Panc1 (cell line): ENCODE results near the gene LRP3. TPM values are rescaled to one million over a fixed set of nuclear protein-coding genes. Genes with fewer than 3 reads are reported as not detected.

Source experiments
- ATAC-seq: fragments of 200-7000 bp; cut with Tn5 transposase; 2 replicates; pipeline ENCODE4 v1.9.1; 2020; ENCODE audit warnings: mild to moderate bottlenecking, moderate library complexity
- BruUV-seq: library from RNA; stranded (reverse); fragments of 400-500 nt; replicated peaks from 2 replicates; lab custom pipeline; 2021; lab: Mats Ljungman, UMichigan
- CTCF ChIA-PET: fragments of 300-600 bp; sonication (Branson Sonifier 250); formaldehyde crosslinking; loops from one replicate; lab custom pipeline; 2022; ENCODE audit warnings: antibody characterized with exemption; lab: Charles Lee
- POLR2A ChIA-PET: fragments of 300-600 bp; sonication (Branson Sonifier 250); formaldehyde crosslinking; loops from one replicate; lab custom pipeline; 2022; ENCODE audit warnings: antibody characterized with exemption; lab: Charles Lee
- DNase-seq: peaks from one replicate; pipeline ENCODE4 v3.0.0-alpha.2; 2010; ENCODE audit warnings: low read depth, low spot score
- H3K27ac ChIP-seq: 2 replicates; pipeline ENCODE4 v1.5.1; 2011; ENCODE audit warnings: mild to moderate bottlenecking, low read length, inconsistent platforms
- H3K27me3 ChIP-seq: fragments of 200-500 bp; sonication (Bioruptor generic); 2 replicates; pipeline ENCODE4 v1.6.0; 2014; ENCODE audit warnings: low read length, inconsistent platforms; ENCODE audit not compliant: control insufficient read depth, insufficient read depth
- H3K36me3 ChIP-seq: fragments of 200-500 bp; sonication (Bioruptor generic); 2 replicates; pipeline ENCODE4 v1.5.1; 2014; ENCODE audit warnings: inconsistent platforms, mild to moderate bottlenecking, low read length, moderate library complexity; ENCODE audit not compliant: control insufficient read depth, insufficient read depth
- H3K4me1 ChIP-seq: 2 replicates; pipeline ENCODE4 v1.5.1; 2011; ENCODE audit warnings: inconsistent platforms, mild to moderate bottlenecking, low read length, moderate library complexity; ENCODE audit not compliant: control insufficient read depth, insufficient read depth
- H3K4me3 ChIP-seq, 2 experiments: 2 replicates each; pipeline ENCODE4 v1.5.1; 2011 to 2012; ENCODE audit warnings: low read depth in 2 of 2, low read length in 2 of 2, mild to moderate bottlenecking in 2 of 2, inconsistent platforms in 1 of 2, moderate library complexity in 1 of 2
- H3K9me3 ChIP-seq: fragments of 200-500 bp; sonication (Bioruptor generic); 2 replicates; pipeline ENCODE4 v1.5.1; 2014; ENCODE audit warnings: low read depth, mild to moderate bottlenecking, inconsistent platforms, low read length, moderate library complexity; ENCODE audit not compliant: control insufficient read depth, insufficient read depth
- CTCF ChIP-seq: fragments of 450-650 bp; IDR thresholded peaks from 2 replicates; pipeline ENCODE4 v1.5.1; 2017; ENCODE audit warnings: mild to moderate bottlenecking
- POLR2AphosphoS5 ChIP-seq: IDR thresholded peaks from 2 replicates; pipeline ENCODE4 v1.6.1; 2012; ENCODE audit warnings: mild to moderate bottlenecking, low read depth, low read length, moderate library complexity
- REST ChIP-seq, 2 experiments: IDR thresholded peaks; 2 replicates each; pipeline ENCODE4 v1.6.1; 2011 to 2012; ENCODE audit warnings: low read depth in 2 of 2, control low read depth in 1 of 2, low read length in 1 of 2, mild to moderate bottlenecking in 1 of 2, moderate library complexity in 1 of 2; ENCODE audit not compliant: insufficient read depth in 1 of 2
- SIN3A ChIP-seq: IDR thresholded peaks from 2 replicates; pipeline ENCODE4 v1.6.1; 2012; ENCODE audit warnings: low read depth, mild to moderate bottlenecking, low read length, moderate library complexity, borderline replicate concordance; ENCODE audit not compliant: insufficient read depth
- TCF7L2 ChIP-seq: IDR thresholded peaks from 2 replicates; pipeline ENCODE4 v1.6.1; 2011; ENCODE audit warnings: mild to moderate bottlenecking, low read depth, low read length, inconsistent platforms
- in situ Hi-C: cut with HindIII; loops from 2 replicates; pipeline ENCODE4 v1.10.0; 2016; ENCODE audit warnings: low sequenced_read_pairs, low pct_unique_long_range_greater_than_20kb
- intact Hi-C: fragments of 100-400 bp; cut with micrococcal nuclease; formaldehyde crosslinking; loops from one replicate; pipeline ENCODE4 v1.10.0; 2022; ENCODE audit not compliant: unreplicated experiment
- total RNA-seq: library from RNA; stranded (reverse); gene quantifications from one replicate; pipeline ENCODE4 v1.2.1, GENCODE V29; 2021; ENCODE audit not compliant: unreplicated experiment

LRP3 gene
- total RNA-seq, 1 experiment from 2014 or later, result 28.6 TPM

- H3K27me3 ChIP-seq, result no peaks in the 10 kb centered on the region
- H3K4me3 ChIP-seq, result no peak overlapping the region
- in situ Hi-C loops, result no loop called here
- intact Hi-C loops, result loop anchor here (5.0 kb wide), 1 partner anchor 524 kb away; no protein-coding TSS in a partner anchor
- TF ChIP-seq SIN3A (no peak), CTCF (no peak), POLR2AphosphoS5 (no peak), REST (IDR thresholded peaks at IDR 0.05; ENCODE audit: insufficient read depth in 1 of 2, low read depth in 2 of 2, low read length in 1 of 2) (no peak), TCF7L2 (no peak)
- peaks cover 4% of the 10 kb centered on the region; the same call in 1 of the 2 replicates for H3K4me1 ChIP-seq
- H3K36me3 ChIP-seq, result no peaks in the 10 kb centered on the region
- BruUV-seq, result no TSS peak
- DNase-seq (no peak), ATAC-seq (peak; percentile 9)
- ChIA-PET POLR2A (no interaction called here), CTCF (interaction anchor here (0.9 kb wide), 1 partner anchor 158 kb away, joined by 3 read pairs; no protein-coding TSS in a partner anchor)
- H3K9me3 ChIP-seq, result no peaks in the 10 kb centered on the region
- H3K27ac ChIP-seq, result no peak overlapping the region
These were observed 54.4 kb downstream of the LRP3 start for GRCh38 chr19:33248553-33248953.

GRCh38 chr19:33248954-33249613 is 55.0 kb downstream of the LRP3 start:
- no peaks in the 10 kb centered on the region for H3K36me3 ChIP-seq
- in situ Hi-C loops (no loop called here), intact Hi-C loops (loop anchor here (5.0 kb wide), 1 partner anchor 523 kb away; no protein-coding TSS in a partner anchor)
- no peaks in the 10 kb centered on the region for H3K27me3 ChIP-seq
- CTCF ChIA-PET, result interaction anchor here (0.9 kb wide), 1 partner anchor 157 kb away, joined by 3 read pairs; no protein-coding TSS in a partner anchor
- no peak overlapping the region for H3K4me3 ChIP-seq
- TF ChIP-seq CTCF (no peak), POLR2AphosphoS5 (no peak), REST (IDR thresholded peaks at IDR 0.05; ENCODE audit: insufficient read depth in 1 of 2, low read depth in 2 of 2, low read length in 1 of 2) (no peak), SIN3A (no peak), TCF7L2 (no peak)
- no peak for DNase-seq
- no TSS peak for BruUV-seq
- peak; percentile 71 for ATAC-seq
- H3K27ac ChIP-seq, result no peak overlapping the region
- peaks cover 4% of the 10 kb centered on the region; the same call in 1 of the 2 replicates for H3K4me1 ChIP-seq
- POLR2A ChIA-PET, result interaction anchor here (0.5 kb wide), 1 partner anchor 182 kb away, joined by 3 read pairs; no protein-coding TSS in a partner anchor
- H3K9me3 ChIP-seq, result no peaks in the 10 kb centered on the region
